Measurements from ENCODE around the gene COL1A1. TPM values are rescaled to one million over a fixed set of nuclear protein-coding genes. Genes with fewer than 3 reads are reported as not detected.

Gene COL1A1
- polyA plus RNA-seq, 3 donors, result not detected

- no peak for DNase-seq
- peaks cover 95% of the 10 kb centered on the region for H3K79me2 ChIP-seq (ENCODE audit: insufficient read depth, low read length)
- H2AFZ ChIP-seq (ENCODE audit: insufficient read depth, low read depth, low read length, poor library complexity, severe bottlenecking), result no peak overlapping the region
- H3K27ac ChIP-seq (ENCODE audit: low read depth in 1 of 2, low read length in 2 of 2), result peak overlapping the region in 1 of 2 donors; percentile 93
- Mint-ChIP-seq H3K9me3 (peaks cover 0 to 6% (median 1%) of the 10 kb centered on the region in 7 donors), H3K4me3 (peak overlapping the region in 1 of 2 donors; percentile 20), H3K36me3 (peaks cover 74 to 80% of the 10 kb centered on the region in 2 donors), H3K27me3 (ENCODE audit: low read depth in 3 of 3) (peaks cover 0 to 2% (median 0%) of the 10 kb centered on the region in 3 donors), H3K27ac (peak overlapping the region in 2 of 7 donors; percentile 3 to 73), H3K4me1 (peaks cover 81% of the 10 kb centered on the region)
- WGBS (ENCODE audit: insufficient coverage), result 83% methylated on average over 4 of the region's 6 CpGs
- intact Hi-C loops (cut with micrococcal nuclease), result no loop called here
- H3K36me3 ChIP-seq (replicated peaks in 1 of 2; ENCODE audit: control insufficient read depth in 1 of 2, insufficient read depth in 2 of 2, low read length in 2 of 2), result peaks cover 60 to 73% of the 10 kb centered on the region in 2 donors
- peaks cover 73 to 86% of the 10 kb centered on the region in 2 donors for H3K4me1 ChIP-seq (ENCODE audit: control insufficient read depth in 1 of 2, insufficient read depth in 2 of 2, low read length in 2 of 2)
- no peak for TF ChIP-seq CTCF (IDR thresholded peaks at IDR 0.05)
- peak overlapping the region in 1 of 3 experiments; percentile 100 for H3K4me3 ChIP-seq (replicated peaks in 1 of 3; ENCODE audit: low read depth in 2 of 3, low read length in 3 of 3)
- H3K9me3 ChIP-seq (replicated peaks in 1 of 2; ENCODE audit: control insufficient read depth in 1 of 2, insufficient read depth in 1 of 2, low read length in 2 of 2), result no peaks in the 10 kb centered on the region
- no peak overlapping the region for H3K9ac ChIP-seq (ENCODE audit: insufficient read depth, low read length, poor library complexity, severe bottlenecking)
- peak overlapping the region; percentile 99 for H3K4me2 ChIP-seq (replicated peaks; ENCODE audit: extremely low read depth, low read length, poor library complexity, severe bottlenecking)
- no peaks in the 10 kb centered on the region for H3K27me3 ChIP-seq (ENCODE audit: control insufficient read depth in 2 of 2, insufficient read depth in 2 of 2, low read length in 2 of 2)
- H4K20me1 ChIP-seq (ENCODE audit: insufficient read depth, low read length), result peaks cover 98% of the 10 kb centered on the region
Measured at GRCh38 chr17:50144355-50144754, 57.1 kb downstream of the COL1A1 start.

GRCh38 chr17:50143461-50144176 lies 57.8 kb downstream of the COL1A1 start:
- no peak for DNase-seq
- H4K20me1 ChIP-seq (ENCODE audit: insufficient read depth, low read length), result peaks cover 100% of the 10 kb centered on the region
- Mint-ChIP-seq H3K9me3 (peaks cover 0 to 5% (median 1%) of the 10 kb centered on the region in 7 donors), H3K4me1 (peaks cover 81% of the 10 kb centered on the region), H3K4me3 (no peak overlapping the region), H3K27me3 (ENCODE audit: low read depth in 3 of 3) (peaks cover 0 to 2% (median 0%) of the 10 kb centered on the region in 3 donors), H3K36me3 (peaks cover 82 to 87% of the 10 kb centered on the region in 2 donors), H3K27ac (peak overlapping the region in 2 of 7 donors; percentile 18 to 73)
- WGBS (ENCODE audit: insufficient coverage), result 96% methylated on average over 19 of the region's 20 CpGs
- H3K79me2 ChIP-seq (ENCODE audit: insufficient read depth, low read length), result peaks cover 95% of the 10 kb centered on the region
- no peaks in the 10 kb centered on the region for H3K9me3 ChIP-seq (replicated peaks in 1 of 2; ENCODE audit: control insufficient read depth in 1 of 2, insufficient read depth in 1 of 2, low read length in 2 of 2)
- H2AFZ ChIP-seq (ENCODE audit: insufficient read depth, low read depth, low read length, poor library complexity, severe bottlenecking), result no peak overlapping the region
- no peak overlapping the region for H3K4me2 ChIP-seq (replicated peaks; ENCODE audit: extremely low read depth, low read length, poor library complexity, severe bottlenecking)
- intact Hi-C loops (cut with micrococcal nuclease), result no loop called here
- H3K27me3 ChIP-seq (ENCODE audit: control insufficient read depth in 2 of 2, insufficient read depth in 2 of 2, low read length in 2 of 2), result no peaks in the 10 kb centered on the region
- no peak overlapping the region for H3K4me3 ChIP-seq (replicated peaks in 1 of 3; ENCODE audit: low read depth in 2 of 3, low read length in 3 of 3)
- no peak for TF ChIP-seq CTCF (IDR thresholded peaks at IDR 0.05)
- no peak overlapping the region for H3K9ac ChIP-seq (ENCODE audit: insufficient read depth, low read length, poor library complexity, severe bottlenecking)
- peaks cover 73 to 86% of the 10 kb centered on the region in 2 donors for H3K4me1 ChIP-seq (ENCODE audit: control insufficient read depth in 1 of 2, insufficient read depth in 2 of 2, low read length in 2 of 2)
- H3K36me3 ChIP-seq (replicated peaks in 1 of 2; ENCODE audit: control insufficient read depth in 1 of 2, insufficient read depth in 2 of 2, low read length in 2 of 2), result peaks cover 67 to 81% of the 10 kb centered on the region in 2 donors
- H3K27ac ChIP-seq (ENCODE audit: low read depth in 1 of 2, low read length in 2 of 2), result no peak overlapping the region

Data from CD14-positive monocyte (primary cell).